Left renal pelvis (tissue), 4 donors: Measurements from ENCODE around the gene SLC28A1. TPM values are rescaled to one million over a fixed set of nuclear protein-coding genes. Genes with fewer than 3 reads are reported as not detected.

Experiments
- DNase-seq, 4 donors: peaks; one replicate each; pipeline ENCODE4 v3.0.0-alpha.2; 2013; ENCODE audit warnings: low read depth in 4 of 4, low spot score in 3 of 4
- polyA plus RNA-seq, 4 donors: library from polyadenylated mRNA; unstranded; fragments of 120-200 nt; gene quantifications; one replicate each; pipeline ENCODE4 v1.2.1, GENCODE V29; 2013; ENCODE audit not compliant: insufficient read length in 4 of 4

SLC28A1 gene
- polyA plus RNA-seq, 4 donors: 0.75 to 6.4 (median 4.9) TPM

DNA sequence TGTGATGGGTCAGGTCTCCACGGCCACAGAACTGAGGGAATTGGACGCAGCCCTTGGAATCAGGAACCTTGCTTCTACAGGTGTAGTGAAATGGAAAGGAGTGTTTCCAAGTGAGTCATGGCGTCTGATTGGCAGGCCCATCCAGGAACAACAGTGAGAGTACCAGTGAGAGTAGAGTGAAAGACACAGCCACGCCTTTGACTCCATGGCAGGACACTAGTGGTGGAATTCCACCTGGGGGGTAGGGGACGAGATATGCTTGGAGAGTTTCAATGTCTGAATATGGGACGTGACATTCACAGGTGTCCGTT, 3.0 kb upstream of the SLC28A1 start:
- DNase-seq: no peak

DNA sequence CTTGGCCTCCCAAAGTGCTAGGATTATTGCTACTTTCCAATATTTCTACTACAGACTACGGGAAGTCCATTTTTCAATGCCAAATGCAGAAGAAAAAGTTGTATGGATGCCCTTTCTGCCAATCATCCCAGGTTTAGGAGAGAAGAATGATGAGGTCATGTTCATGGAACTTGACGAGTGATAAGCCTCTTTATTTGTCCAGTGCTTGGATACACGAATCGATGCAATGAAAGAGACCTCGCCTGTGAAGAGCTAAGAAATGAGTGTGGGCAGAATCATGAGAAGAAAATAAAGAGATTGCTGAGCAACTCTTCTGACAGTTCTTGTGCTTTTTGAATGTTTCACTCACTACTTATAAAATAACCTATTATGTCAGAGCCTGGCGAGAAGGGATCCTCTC, 996 bp upstream of the SLC28A1 start:
- DNase-seq: no peak

DNA sequence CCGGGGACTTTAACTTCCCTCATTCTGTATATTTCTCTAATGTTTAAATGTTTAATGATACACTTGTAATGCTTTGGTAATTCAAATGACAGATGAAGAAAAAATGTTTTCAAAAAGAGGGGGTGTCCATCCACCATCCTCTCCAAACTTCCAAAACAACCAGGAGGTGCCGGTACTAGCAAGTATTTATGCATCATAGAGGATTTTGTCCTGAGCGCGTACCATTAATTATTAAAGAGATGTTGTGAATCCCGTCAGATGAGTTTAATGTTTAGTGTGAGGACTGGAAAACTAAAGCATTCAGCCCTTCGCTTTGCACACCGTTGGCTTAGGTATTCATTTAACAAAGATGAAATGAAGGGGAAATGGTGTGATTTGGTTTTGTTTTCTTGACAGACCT, 1.3 kb downstream of the SLC28A1 start:
- no peak for DNase-seq

DNA sequence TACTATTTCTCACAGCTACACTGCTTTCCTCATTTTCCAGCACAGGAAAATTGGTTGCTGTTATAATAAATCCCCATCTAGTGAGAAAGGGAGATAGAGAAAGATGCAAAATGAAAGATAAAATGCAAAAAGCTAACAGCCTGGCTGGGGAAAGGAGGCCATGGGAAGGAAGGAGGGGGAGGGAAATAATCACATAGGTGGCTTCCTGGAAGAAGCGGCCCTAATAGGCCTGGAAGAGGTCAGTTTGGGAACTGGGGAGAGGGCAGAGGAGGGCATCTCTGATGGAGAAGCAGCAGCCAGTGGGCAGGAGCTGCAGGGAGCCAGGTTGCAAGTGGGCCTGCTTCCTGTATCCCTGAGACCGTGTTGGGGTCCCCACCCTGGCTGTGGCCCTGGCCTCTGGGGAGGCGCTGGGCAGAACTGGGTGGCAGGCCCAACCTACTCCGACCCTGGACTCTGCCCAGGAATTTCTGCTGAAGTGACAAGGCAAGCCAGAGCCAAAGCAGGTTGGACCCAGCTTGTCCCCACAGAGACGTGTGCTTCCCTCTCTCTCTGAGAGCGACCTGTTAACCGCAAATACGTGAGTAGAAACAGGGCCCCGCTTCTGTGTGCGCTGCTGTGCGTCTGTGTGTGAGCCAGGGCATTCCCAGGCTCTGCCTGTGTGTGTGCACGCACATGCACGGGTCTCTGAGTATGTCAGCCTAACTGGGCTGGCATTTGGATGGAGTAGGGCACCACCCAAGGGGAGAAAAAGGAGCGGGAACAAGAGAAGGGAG, 1.9 kb downstream of the SLC28A1 start:
- DNase-seq: no peak

DNA sequence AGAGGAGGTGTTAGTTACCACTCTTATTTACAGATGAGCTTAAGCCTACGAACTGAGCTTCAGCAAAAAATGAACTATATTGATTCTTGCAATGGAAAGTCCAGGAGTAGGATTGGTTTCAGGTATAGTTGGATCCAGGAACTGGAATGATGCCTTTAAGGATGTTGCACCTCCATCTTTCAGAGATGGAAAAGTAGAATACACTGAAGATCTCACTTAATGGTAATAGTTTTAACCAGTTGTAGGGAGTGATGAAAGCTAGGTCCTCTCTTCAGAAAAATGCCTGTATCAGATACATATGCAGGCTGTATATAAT, 2.5 kb downstream of the SLC28A1 start:
- DNase-seq: no peak

DNA sequence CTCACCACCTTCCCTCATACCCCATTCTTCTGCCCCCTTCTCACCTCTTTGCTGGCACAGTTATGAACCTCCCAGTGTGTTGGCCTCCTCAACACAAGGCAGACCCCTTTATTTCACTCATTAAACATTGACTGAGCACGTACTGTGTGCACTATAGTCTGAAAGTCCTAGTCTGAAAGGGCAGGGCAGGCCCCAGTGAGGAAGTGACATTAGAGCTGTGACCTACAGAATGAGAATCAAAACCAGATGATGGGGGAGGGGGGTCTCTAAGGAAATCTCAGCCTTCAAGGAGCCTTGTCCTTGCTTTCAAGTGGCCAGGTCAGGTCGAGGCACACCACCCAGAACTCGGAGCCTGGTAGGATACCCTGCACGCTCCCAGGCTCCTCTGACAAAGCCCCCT, 3.5 kb downstream of the SLC28A1 start:
- no peak for DNase-seq

DNA sequence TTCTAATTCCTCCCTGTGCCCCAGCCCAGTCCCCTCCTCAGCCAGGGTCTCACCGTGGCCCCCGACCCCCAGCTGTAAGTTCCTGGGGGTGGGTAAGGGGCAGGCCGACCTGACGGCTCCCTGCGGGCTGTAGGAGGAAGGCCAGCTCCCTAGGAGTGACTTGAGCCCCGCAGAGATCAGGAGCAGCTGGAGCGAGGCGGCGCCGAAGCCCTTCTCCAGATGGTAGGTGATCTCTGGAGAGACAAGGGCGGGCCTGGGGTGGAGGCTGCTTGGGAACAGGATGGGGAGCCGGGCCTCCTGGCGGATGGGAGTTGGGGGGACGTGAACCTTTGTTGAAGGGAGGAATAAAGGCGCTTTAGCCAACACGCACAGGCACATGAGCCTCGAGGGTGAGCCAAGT, 4.2 kb downstream of the SLC28A1 start:
- no peak for DNase-seq

DNA sequence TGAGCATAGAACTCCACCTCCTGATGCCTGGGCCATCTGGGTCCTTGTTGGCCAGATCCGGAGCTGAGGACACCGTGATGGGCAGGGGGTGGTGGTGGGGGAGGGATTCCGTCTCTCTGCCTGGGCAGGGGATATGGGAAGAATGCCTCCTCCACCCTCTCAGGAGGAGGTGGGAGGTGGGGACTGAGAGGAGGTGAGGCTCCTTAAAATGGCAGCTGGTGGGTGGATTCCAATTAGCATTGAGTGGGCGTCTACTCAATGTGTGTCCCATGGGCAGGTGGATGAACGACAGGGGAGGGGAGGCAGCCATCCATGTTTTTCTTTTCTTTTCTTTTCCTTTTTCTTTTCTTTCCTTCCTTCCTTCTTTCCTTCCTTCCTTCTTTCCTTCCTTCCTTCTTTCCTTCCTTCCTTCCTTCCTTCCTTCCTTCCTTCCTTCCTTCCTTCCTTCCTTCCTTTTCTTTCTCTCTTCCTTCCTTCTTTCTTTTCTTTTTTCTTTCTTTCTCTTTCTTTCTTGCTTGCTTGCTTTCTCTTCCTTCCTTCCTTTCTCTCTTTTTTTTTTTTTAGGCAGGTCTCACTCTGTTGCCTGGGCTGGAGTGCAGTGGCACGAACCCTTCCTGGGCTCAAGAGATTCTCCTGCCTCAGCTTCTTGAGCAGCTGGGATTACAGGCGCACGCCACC, 5.0 kb downstream of the SLC28A1 start:
- no peak for DNase-seq

DNA sequence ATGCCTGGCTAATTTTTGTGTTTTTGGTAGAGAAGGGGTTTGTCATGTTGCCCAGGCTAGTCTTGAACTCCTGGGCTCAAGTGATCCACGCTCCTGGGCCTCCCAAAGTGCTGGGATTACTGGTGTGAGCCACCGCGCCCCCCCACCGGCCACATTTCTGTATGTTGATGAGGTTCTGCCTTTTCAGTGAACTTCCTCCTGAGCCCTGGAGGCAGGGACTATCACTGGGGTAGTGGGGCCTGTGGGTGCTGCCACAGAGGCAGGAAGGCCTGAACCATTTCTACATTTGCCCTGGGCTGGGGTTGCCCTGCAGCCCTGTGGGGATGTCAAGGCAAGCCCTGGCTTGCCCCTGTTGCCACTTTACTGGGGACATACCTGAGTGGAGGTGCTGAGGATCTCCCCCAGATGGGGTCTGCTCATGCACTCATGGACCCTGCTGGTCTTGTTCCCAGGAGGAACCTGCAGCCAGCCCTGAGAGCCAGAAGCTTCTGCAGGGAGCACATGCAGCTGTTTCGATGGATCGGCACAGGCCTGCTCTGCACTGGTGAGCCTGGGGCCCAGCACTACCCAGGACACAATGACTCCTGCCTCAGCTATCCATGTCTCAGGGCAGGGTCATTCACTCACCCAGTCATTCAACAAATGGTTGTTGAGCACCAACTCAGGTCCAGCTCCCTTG, 5.7 kb downstream of the SLC28A1 start:
- DNase-seq: no peak

DNA sequence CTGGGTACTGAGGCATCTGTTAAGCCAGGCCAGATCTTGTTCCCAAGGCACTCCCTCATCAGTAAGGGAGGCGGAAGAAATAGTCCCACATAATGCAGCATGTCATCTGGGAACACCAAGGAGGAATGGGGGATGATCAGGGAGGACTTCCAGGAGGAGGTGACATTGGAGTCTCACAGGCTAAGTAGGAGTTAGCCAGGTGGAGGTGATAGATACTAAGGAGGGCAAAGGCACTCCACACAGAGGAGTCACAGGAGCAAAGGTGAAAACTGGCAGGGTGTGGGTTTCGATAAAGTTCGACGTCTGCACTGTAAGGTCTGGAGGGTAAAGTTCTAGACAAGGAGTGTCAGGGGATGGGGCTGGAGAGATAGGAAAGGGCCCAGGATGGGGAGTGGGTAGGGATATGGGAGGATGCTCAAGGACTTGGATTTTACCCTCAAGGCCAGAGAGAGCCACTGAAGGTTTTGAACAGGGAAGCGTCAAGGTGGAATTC, 6.3 kb downstream of the SLC28A1 start:
- no peak for DNase-seq

DNA sequence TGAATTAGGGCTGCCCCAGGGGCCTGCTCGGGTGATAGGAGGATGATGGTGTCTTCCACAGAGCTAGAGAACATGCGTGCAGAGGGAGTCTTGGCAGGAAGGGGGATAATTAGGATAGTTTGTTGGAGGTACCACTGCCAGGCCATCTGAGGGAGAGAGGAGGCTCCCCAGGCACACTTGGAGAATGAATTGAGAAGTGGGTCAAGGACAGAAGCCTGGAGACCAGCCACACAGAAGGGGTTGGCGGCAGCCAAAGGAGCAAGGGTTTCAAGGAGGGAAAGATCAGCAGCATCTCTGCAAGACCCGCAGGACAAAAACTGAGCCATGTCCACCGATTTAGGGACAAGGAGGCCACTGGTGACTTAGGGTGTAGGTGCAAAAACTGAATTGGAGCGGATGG, 6.9 kb downstream of the SLC28A1 start:
- no peak for DNase-seq

DNA sequence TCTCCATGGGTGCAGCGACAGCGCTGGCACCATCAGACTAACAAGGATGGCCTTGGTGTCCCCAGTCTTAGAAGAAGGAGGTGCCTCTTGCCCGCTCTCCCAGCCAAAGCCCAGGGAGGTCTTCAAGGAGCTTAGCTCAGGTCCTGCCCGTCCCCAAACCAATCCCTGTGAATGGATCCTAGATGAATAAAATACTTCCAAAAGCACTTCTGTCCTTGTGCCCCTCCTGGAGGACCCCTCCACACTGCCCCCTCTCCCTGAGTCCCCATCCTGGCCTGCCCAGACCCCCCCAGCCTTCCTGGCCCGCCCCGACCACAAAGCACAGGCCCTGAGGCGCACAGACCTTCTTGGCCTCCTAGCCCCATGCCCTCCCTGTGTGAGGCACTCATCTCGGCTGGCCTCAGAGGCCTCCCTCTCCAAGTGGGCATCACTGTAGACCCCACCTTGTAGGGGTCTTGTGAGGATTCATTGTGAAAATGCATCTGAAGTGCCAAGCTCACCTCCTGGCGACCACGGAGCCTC, 8.4 kb downstream of the SLC28A1 start:
- no peak for DNase-seq

DNA sequence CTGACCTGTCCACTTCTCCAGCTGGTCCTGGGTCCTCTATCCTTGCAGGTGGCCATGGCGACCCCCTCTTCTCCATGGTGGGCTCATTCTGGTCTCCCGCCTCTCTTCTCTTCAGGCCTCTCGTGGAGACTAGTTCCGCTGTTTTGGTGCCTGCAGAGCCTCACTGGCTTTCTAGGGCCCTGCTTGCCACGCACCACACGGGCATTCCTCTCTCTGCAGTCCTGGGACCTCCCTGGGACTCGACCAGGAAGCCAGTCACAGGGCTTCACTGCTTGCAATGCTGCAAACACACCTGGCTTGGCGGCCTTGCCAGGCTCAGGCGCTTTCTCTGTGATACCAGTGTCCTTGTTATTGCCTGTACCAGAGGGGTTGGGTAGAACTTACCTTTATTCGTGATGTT, 9.1 kb downstream of the SLC28A1 start:
- no peak for DNase-seq

DNA sequence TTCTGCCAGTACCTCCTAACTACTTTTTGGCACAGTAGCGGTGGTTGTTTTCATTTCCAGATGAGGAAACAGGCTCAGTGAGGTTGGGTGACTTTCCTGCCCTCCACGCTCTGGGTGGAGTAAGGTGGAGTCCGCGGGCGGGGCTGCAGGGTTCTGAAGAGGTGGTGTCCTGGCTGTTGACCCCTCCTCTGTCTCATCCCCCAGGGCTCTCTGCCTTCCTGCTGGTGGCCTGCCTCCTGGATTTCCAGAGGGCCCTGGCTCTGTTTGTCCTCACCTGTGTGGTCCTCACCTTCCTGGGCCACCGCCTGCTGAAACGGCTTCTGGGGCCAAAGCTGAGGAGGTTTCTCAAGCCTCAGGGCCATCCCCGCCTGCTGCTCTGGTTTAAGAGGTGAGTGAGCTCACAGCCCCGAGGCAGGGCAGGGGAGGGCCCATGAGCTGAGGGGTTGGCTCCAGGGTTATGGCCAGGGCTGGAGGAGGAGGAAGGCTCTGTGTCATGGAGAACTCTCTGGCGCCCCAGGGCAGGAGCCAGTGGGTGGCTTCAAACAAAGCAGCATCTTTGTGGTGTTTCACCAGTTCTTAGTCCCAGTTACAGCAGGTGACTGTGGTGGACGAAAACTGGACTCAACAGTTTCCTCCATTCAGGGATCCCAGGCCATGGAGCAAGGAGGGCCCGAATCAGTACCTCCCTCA, 10.4 kb downstream of the SLC28A1 start:
- DNase-seq: no peak

DNA sequence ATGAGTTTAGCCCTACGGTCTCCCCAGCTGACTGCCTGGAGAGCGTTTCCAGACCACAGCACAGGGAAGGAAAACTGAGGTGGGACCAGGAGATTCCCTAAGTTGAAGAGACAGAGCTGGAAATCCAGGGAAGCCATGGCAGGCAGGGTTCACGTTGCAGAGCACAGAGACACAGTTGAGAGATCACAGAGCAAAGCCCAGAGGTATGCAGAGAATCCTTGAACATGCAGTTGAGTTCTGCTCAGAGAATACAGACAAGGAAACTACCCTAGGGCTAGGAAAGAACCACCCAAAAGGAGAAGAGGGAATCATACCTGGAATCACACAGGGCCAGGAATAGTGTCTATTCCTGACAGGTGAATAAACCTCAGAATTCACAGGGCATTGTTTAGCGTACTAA, 14.3 kb downstream of the SLC28A1 start:
- DNase-seq: no peak

DNA sequence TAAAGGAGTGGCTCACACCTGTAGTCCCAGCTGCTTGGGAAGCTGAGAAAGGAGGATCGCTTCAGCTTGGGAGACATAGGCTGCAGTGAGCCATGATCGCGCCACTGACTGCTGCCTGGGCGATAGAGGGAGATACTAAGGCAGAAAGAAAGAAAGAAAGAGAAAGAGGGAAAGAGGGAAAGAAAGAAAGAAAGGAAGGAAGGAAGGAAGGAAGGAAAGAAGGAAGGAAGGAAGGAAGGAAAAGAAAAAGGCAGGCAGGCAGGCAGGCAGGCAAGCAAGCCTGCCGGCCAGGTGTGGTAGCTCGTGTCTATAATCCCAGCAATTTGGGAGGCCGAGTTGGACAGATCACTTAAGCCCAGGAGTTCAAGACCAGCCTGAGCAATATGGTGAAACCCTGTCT, 15.3 kb downstream of the SLC28A1 start:
- no peak for DNase-seq

DNA sequence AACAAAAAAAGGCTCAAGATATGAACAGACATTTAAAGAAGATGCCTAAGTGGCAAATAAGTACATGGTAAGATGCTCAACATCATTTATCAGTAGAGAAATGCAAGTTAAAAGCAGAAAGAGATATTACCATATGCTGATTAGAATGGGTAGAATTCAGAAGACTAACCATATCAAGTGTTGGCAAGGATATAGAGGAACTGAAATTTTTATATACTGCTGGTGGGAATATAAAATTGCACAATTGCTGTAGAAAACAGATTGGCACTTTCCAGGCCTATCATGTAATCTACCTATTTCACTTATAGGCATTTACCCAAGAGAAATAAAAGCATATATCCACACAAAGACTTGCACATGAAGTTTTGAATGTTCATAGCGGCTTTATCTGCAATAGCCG, 17.1 kb downstream of the SLC28A1 start:
- no peak for DNase-seq

DNA sequence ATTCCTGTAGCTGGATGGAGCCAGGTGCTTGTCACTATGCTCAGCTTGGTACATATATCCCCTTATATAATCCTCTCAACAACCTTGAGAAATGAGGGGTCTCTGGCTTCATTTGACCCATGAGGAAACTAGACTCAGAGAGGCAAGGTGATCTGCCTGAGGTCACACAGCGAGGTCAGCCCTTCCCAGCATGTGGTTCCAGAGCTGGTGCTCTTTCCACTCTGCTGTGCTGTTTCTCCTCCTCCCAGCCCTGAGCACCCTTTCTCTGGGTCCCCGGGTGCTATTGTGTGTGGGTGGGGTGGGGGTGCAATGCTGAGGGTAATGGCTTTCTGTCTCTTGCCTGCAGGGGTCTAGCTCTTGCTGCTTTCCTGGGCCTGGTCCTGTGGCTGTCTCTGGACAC, 19.3 kb downstream of the SLC28A1 start:
- no peak for DNase-seq

DNA sequence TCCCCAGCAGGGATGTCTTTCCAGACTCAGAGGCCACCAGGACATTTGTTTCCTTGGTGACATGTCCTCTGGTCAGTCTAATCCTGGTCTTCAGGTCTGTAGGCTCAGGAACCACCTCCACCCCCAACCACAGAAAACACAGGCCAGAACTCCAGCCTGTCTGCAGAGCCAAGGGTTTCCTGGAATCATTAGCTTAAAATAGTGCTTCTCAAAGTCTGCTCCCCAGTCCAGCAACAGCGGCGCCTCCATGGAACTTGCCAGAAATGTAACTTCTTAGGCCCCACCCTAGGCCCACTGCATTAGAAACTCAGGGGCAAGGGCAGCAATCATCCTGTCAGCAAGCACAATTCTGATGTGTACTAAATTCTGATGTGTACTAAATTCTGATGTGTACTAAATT, 20.0 kb downstream of the SLC28A1 start:
- DNase-seq: no peak

DNA sequence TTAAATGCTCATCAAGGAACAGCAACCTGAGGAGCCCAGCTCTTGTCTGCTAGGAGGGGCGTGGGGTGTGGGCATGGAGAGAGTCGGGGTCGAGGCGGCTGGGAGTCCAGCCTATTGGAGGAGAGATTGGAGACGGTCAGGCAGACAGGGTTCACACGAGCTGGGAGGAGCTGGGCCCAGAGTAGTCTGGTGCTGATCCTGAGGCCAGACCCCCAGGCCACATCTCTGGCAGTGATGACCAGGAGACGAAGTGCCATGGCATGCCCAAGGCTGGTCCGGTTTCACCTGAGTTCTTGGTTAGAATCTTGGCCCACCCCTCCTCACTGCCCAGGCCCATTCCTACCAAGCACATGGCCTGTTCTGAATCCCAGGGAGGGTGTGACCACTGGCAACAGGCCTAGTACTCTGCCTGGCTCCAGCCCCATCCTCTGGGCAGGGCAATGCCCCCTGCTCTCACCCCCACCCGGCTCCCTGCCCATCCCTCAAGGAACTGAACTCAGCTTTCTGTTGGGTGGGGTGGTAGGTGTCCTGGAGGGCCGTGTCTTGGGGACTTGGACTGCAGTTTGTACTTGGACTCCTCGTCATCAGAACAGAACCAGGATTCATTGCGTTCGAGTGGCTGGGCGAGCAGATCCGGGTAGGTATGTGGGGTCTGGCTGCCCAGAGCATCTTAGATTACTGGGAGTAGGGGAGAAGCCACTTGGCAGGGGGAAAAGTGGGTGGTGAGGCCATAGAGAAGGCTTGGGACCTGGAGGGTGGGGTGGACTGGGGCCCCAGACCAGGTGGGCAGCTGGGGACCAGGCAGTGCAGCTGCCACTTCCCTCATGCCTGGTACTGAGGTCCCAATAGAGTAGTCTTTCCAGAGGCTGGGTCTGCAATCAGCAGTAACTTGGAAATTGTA, 20.8 kb downstream of the SLC28A1 start:
- no peak for DNase-seq
